ENCODE results near the gene AFP. TPM values are rescaled to one million over a fixed set of nuclear protein-coding genes. Genes with fewer than 3 reads are reported as not detected.

Gene AFP
- total and polyA plus RNA-seq, 2 of the 13 experiments (the other 11 are each of a cell fraction or from before 2014, with no cell fraction given) = 9,434 to 13,105 TPM

- TF ChIP-seq KMT2B (CRISPR knock-in tag; IDR thresholded peaks at IDR 0.05) = peak; percentile 79
- no peak for TF ChIP-seq CCAR2 (optimal IDR thresholded peaks at IDR 0.05; ENCODE audit: low read depth, low read length)
- TF ChIP-seq POLR2AphosphoS2 (IDR thresholded peaks at IDR 0.05; ENCODE audit: low read depth, low read length) = no peak
- no peak for TF ChIP-seq MTA3 (CRISPR knock-in tag; IDR thresholded peaks at IDR 0.05)
- TF ChIP-seq SOX5 (CRISPR knock-in tag; IDR thresholded peaks at IDR 0.05; ENCODE audit: borderline replicate concordance) = no peak; the same call in 1 of the 2 replicates
- no peak for TF ChIP-seq ZSCAN12 (CRISPR knock-in tag; IDR thresholded peaks at IDR 0.05)
- TF ChIP-seq ZNF337 (CRISPR knock-in tag; IDR thresholded peaks at IDR 0.05; ENCODE audit: borderline replicate concordance, low read depth) = no peak
- no peak for TF ChIP-seq ZNF605 (CRISPR knock-in tag; IDR thresholded peaks at IDR 0.05)
- TF ChIP-seq CEBPG (CRISPR knock-in tag; IDR thresholded peaks at IDR 0.05) = no peak
- TF ChIP-seq ZNF160 (CRISPR knock-in tag; IDR thresholded peaks at IDR 0.05) = no peak; the same call in 1 of the 2 replicates
- TF ChIP-seq STAT5B (CRISPR knock-in tag; IDR thresholded peaks at IDR 0.05) = no peak
- TF ChIP-seq NFATC3 (CRISPR knock-in tag; IDR thresholded peaks at IDR 0.05) = no peak
- no peak for TF ChIP-seq PTBP1 (IDR thresholded peaks at IDR 0.05; ENCODE audit: low read depth, low read length, poor library complexity, severe bottlenecking)
- TF ChIP-seq ZNF737 (CRISPR knock-in tag; IDR thresholded peaks at IDR 0.05; ENCODE audit: borderline replicate concordance) = no peak
- no peak for TF ChIP-seq GMEB1 (CRISPR knock-in tag; IDR thresholded peaks at IDR 0.05; ENCODE audit: borderline replicate concordance)
- no peak for TF ChIP-seq SNRNP70 (IDR thresholded peaks at IDR 0.05; ENCODE audit: low read depth, low read length)
- TF ChIP-seq CBX2 (IDR thresholded peaks at IDR 0.05; ENCODE audit: low read depth, low read length) = no peak
- TF ChIP-seq CBX2 (CRISPR knock-in tag; IDR thresholded peaks at IDR 0.05; ENCODE audit: low read depth) = no peak
- peak; percentile 48 for TF ChIP-seq NFYC (CRISPR knock-in tag; IDR thresholded peaks at IDR 0.05)
- no peak for TF ChIP-seq ATF7-NPFF (CRISPR knock-in tag; IDR thresholded peaks at IDR 0.05; ENCODE audit: low read depth)
- no peak for TF ChIP-seq ZFP62 (CRISPR knock-in tag; IDR thresholded peaks at IDR 0.05)
- TF ChIP-seq NFRKB (IDR thresholded peaks at IDR 0.05) = no peak
- TF ChIP-seq SIN3B (IDR thresholded peaks at IDR 0.05; ENCODE audit: low read length) = no peak
- TF ChIP-seq ZNF256 (CRISPR knock-in tag; conservative IDR thresholded peaks at IDR 0.05) = no peak
- TF ChIP-seq ZNF512B (CRISPR knock-in tag; IDR thresholded peaks at IDR 0.05; ENCODE audit: borderline replicate concordance) = no peak
- no peak for TF ChIP-seq ZKSCAN5 (CRISPR knock-in tag; IDR thresholded peaks at IDR 0.05)
- TF ChIP-seq ZNF12 (CRISPR knock-in tag; IDR thresholded peaks at IDR 0.05) = no peak
- TF ChIP-seq FOSL2 (CRISPR knock-in tag; IDR thresholded peaks at IDR 0.05) = no peak
- TF ChIP-seq POGK (CRISPR knock-in tag; conservative IDR thresholded peaks at IDR 0.05) = peak; percentile 51; the same call in 1 of the 2 replicates
Observed at GRCh38 chr4:73404042-73404441, 32.0 kb upstream of the AFP start, which contains the start of gene ALB (continued).
